Measurements from ENCODE around the gene RUSC1. TPM values are rescaled to one million over a fixed set of nuclear protein-coding genes. Genes with fewer than 3 reads are reported as not detected.
A peak's percentile ranks its signal among the peaks of the same experiment; 100 is the strongest.

The RUSC1 gene
- total and polyA plus RNA-seq, 2 of the 8 experiments (the other 6 are each of a cell fraction or from before 2014, with no cell fraction given), result 54.6 to 90.4 TPM

- peak in 1 of 2 experiments; percentile 30; a peak in 2 of 4 replicates for TF ChIP-seq RAD21 (IDR thresholded peaks at IDR 0.05 in 1 of 2, conservative IDR thresholded peaks at IDR 0.05 in 1 of 2; ENCODE audit: low read depth in 2 of 2, low read length in 2 of 2)
- TF ChIP-seq CHD2 (IDR thresholded peaks at IDR 0.05; ENCODE audit: low read length), result no peak
- 0 out of 2 replicates have a peak, but pooled peaks have one; percentile 56 for TF ChIP-seq RBBP5 (IDR thresholded peaks at IDR 0.05; ENCODE audit: borderline replicate concordance, low read depth, low read length)
- no peak for TF ChIP-seq CBX5 (IDR thresholded peaks at IDR 0.05; ENCODE audit: low read depth, low read length)
- TF ChIP-seq, protein P1, sequence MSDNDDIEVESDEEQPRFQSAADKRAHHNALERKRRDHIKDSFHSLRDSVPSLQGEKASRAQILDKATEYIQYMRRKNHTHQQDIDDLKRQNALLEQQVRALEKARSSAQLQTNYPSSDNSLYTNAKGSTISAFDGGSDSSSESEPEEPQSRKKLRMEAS (IDR thresholded peaks at IDR 0.05), result peak; percentile 57; the same call in 1 of the 2 replicates
- TF ChIP-seq BRCA1 (IDR thresholded peaks at IDR 0.05; ENCODE audit: low read depth, low read length), result no peak
Measured at GRCh38 chr1:155277070-155277901, 43.4 kb upstream of the RUSC1 start, which contains the start of gene HCN3 (continued).
